DND-41 (cell line): ENCODE results near the gene STXBP4.

Source experiments
- ATAC-seq: fragments of 200-7000 bp; cut with Tn5 transposase; 3 replicates; pipeline ENCODE4 v1.9.1; 2021; ENCODE audit warnings: low read depth; ENCODE audit not compliant: insufficient read depth
- DNase-seq: peaks from one replicate; pipeline ENCODE4 v3.0.0-alpha.2; 2020
- H2AFZ ChIP-seq: 2 replicates; pipeline ENCODE4 v1.6.0; 2012; ENCODE audit warnings: low read depth, low read length
- H3K27ac ChIP-seq: 2 replicates; pipeline ENCODE4 v1.5.1; 2012; ENCODE audit warnings: low read length, inconsistent platforms
- H3K27me3 ChIP-seq: fragments of 200-600 bp; sonication (generic); 2 replicates; pipeline ENCODE4 v1.6.0; 2012; ENCODE audit warnings: low read length, mild to moderate bottlenecking, inconsistent platforms; ENCODE audit not compliant: insufficient read depth, poor library complexity
- H3K36me3 ChIP-seq: 2 replicates; pipeline ENCODE4 v1.5.1; 2012; ENCODE audit warnings: low read length, inconsistent platforms; ENCODE audit not compliant: insufficient read depth
- H3K4me1 ChIP-seq: 2 replicates; pipeline ENCODE4 v1.5.1; 2012; ENCODE audit warnings: mild to moderate bottlenecking, low read length; ENCODE audit not compliant: insufficient read depth
- H3K4me2 ChIP-seq: 2 replicates; pipeline ENCODE4 v1.6.0; 2012; ENCODE audit warnings: mild to moderate bottlenecking, moderate library complexity, low read length, inconsistent platforms; ENCODE audit not compliant: insufficient read depth
- H3K4me3 ChIP-seq, 2 experiments: fragments of 200-600 bp in 1 of 2; shearing (Covaris generic) in 1 of 2; 2 replicates each; pipeline ENCODE4 v1.5.1; 2012 to 2016; ENCODE audit warnings: inconsistent platforms in 2 of 2, low read length in 2 of 2, mild to moderate bottlenecking in 2 of 2, low read depth in 1 of 2, moderate library complexity in 1 of 2
- H3K79me2 ChIP-seq: 2 replicates; pipeline ENCODE4 v1.6.0; 2012; ENCODE audit warnings: low read length, inconsistent platforms; ENCODE audit not compliant: insufficient read depth
- H3K9ac ChIP-seq: 2 replicates; pipeline ENCODE4 v1.6.0; 2012; ENCODE audit warnings: low read depth, mild to moderate bottlenecking, inconsistent platforms, low read length, moderate library complexity
- H3K9me3 ChIP-seq: 2 replicates; pipeline ENCODE4 v1.5.1; 2012; ENCODE audit warnings: low read length, moderate library complexity, mild to moderate bottlenecking, inconsistent platforms; ENCODE audit not compliant: insufficient read depth, severe bottlenecking
- H4K20me1 ChIP-seq: 2 replicates; pipeline ENCODE4 v1.6.0; 2012; ENCODE audit warnings: low read length; ENCODE audit not compliant: insufficient read depth
- EZH2 ChIP-seq: IDR thresholded peaks from 3 replicates; pipeline ENCODE4 v1.6.1; 2012; ENCODE audit warnings: borderline replicate concordance, low read depth, mild to moderate bottlenecking, moderate library complexity, low read length, inconsistent platforms; ENCODE audit not compliant: severe bottlenecking
- TF ChIP-seq, protein P1 (sequence below): IDR thresholded peaks from 2 replicates; pipeline ENCODE4 v1.5.1; 2012; ENCODE audit warnings: borderline replicate concordance, low read length, moderate library complexity, mild to moderate bottlenecking; ENCODE audit not compliant: poor library complexity, severe bottlenecking; ENCODE audit errors: extremely low read depth

The STXBP4 gene

DNA sequence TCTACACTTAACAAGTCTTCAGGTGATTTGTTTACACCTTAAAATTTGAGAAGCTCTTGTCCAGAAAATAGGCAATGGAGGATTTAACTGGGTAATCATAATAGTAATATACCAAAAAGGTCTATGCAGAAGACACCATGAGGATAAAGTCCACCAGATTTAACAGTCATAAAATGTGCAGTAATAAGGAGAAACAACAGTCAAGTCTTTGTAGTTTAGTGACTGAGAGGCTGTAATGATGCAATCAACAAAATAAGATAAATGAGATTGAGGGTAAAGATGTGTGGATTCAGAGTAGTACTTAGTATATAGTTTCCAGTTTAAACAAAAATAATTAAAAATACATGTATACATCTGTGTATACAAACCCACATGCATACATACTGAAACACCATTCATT, 91.2 kb downstream of the STXBP4 start:
- Histone ChIP-seq H3K27me3 (no peaks in the 10 kb centered on the region), H3K36me3 (no peaks in the 10 kb centered on the region), H4K20me1 (no peaks in the 10 kb centered on the region), H3K4me3 (no peak overlapping the region), H3K9me3 (no peaks in the 10 kb centered on the region), H3K4me2 (no peak overlapping the region), H3K27ac (no peak overlapping the region), H3K4me1 (no peaks in the 10 kb centered on the region), H2AFZ (no peak overlapping the region), H3K79me2 (no peaks in the 10 kb centered on the region), H3K9ac (no peak overlapping the region)
- ATAC-seq (no peak), DNase-seq (no peak)
- TF ChIP-seq, protein P1, sequence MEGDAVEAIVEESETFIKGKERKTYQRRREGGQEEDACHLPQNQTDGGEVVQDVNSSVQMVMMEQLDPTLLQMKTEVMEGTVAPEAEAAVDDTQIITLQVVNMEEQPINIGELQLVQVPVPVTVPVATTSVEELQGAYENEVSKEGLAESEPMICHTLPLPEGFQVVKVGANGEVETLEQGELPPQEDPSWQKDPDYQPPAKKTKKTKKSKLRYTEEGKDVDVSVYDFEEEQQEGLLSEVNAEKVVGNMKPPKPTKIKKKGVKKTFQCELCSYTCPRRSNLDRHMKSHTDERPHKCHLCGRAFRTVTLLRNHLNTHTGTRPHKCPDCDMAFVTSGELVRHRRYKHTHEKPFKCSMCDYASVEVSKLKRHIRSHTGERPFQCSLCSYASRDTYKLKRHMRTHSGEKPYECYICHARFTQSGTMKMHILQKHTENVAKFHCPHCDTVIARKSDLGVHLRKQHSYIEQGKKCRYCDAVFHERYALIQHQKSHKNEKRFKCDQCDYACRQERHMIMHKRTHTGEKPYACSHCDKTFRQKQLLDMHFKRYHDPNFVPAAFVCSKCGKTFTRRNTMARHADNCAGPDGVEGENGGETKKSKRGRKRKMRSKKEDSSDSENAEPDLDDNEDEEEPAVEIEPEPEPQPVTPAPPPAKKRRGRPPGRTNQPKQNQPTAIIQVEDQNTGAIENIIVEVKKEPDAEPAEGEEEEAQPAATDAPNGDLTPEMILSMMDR = no peak
- TF ChIP-seq EZH2 = no peak

DNA sequence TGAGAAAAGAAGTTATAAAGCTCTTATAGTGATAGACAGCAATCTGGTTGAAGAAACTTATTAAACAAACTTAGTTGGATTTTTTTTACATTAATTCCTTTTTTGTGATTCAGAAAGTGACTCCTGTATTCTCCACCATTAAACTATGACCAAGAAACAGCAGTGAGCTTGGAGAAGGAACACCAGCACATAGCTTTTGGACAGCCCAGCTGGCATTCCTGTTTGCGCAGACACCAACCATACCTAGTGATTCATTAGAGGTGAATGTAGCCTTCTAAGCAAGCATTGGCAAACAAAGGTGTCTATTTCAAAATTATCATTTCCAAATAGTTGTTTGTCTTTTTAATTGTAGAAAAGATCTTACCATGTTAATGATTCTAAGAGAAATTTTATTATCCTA, 94.4 kb downstream of the STXBP4 start:
- H3K9ac ChIP-seq = no peak overlapping the region
- H3K4me3 ChIP-seq = no peak overlapping the region
- no peak for DNase-seq
- H3K79me2 ChIP-seq = no peaks in the 10 kb centered on the region
- H3K9me3 ChIP-seq = no peaks in the 10 kb centered on the region
- no peak overlapping the region for H2AFZ ChIP-seq
- H3K36me3 ChIP-seq = no peaks in the 10 kb centered on the region
- ATAC-seq = no peak
- H3K27me3 ChIP-seq = no peaks in the 10 kb centered on the region
- H3K4me2 ChIP-seq = no peak overlapping the region
- no peaks in the 10 kb centered on the region for H4K20me1 ChIP-seq
- H3K4me1 ChIP-seq = no peaks in the 10 kb centered on the region
- H3K27ac ChIP-seq = no peak overlapping the region
- TF ChIP-seq, protein P1 = no peak
- TF ChIP-seq EZH2 = no peak

DNA sequence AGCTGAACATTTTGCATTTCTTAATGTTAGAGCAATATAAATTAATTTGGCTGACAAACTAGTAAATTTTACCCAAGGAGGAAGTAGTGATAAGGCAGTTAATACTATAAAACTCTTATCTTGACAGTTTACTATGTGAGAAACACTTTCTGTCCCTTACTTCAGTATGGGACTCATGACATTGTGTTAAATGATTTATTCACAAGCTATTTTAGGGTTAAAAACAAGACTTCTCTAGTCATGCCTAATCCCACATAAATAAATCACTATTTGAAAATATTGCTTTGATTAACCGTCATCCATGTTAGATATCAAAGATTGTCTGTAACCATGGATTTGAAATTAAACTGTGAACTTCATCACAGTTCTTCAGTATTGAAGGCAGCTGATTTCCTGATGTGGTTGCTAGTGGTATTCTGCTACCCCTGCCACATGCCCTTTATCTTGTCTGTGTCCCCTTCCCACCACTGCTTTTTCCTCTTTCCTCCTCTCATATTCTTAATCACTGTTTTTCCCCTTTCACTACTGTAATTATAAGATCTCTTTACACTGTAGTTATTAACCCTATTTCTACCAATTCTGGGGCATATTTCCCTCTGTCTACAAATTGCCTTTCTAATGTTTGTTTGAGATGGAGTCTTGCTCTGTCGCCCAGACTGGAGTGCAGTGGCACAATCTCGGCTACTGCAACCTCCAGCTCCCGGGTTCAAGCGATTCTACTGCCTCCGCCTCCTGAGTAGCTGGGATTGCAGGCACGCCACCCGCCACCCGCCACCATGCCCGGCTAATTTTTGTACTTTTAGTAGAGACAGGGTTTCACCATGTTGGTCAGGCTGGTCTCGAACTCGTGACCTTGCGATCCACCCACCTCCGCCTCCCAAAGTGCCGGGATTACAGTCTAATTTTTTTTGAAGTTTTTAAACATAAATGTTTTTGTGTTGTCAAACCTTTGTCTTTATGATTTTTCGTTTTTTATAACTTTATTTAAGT, 95.6 kb downstream of the STXBP4 start:
- no peaks in the 10 kb centered on the region for H3K79me2 ChIP-seq
- H3K36me3 ChIP-seq = no peaks in the 10 kb centered on the region
- no peaks in the 10 kb centered on the region for H3K9me3 ChIP-seq
- DNase-seq (no peak), ATAC-seq (no peak)
- no peak overlapping the region for H2AFZ ChIP-seq
- no peaks in the 10 kb centered on the region for H3K4me1 ChIP-seq
- no peaks in the 10 kb centered on the region for H4K20me1 ChIP-seq
- no peak overlapping the region for H3K4me2 ChIP-seq
- no peaks in the 10 kb centered on the region for H3K27me3 ChIP-seq
- no peak overlapping the region for H3K9ac ChIP-seq
- TF ChIP-seq, protein P1 = no peak
- TF ChIP-seq EZH2 = no peak
- no peak overlapping the region for H3K27ac ChIP-seq
- no peak overlapping the region for H3K4me3 ChIP-seq
